ENCODE results near the gene KIF3B.
"Not testable (repeated sequence)": the region's sequence is repeated elsewhere in the genome, so short reads cannot be mapped to it uniquely, and the experiment has no call there.

KIF3B gene

GRCh38 chr20:32277361-32278198 lies at the start of gene KIF3B:
Gene KIF3B (plus strand): TSS chr20:32277651. CDS start chr20:32309778, 32,127 bp downstream.
- peak; percentile 9 to 76 for DNase-seq

GRCh38 chr20:32227744-32228688 lies 49.4 kb upstream of the KIF3B start:
- no peak for DNase-seq

GRCh38 chr20:32229251-32229747 lies 48.2 kb upstream of the KIF3B start:
- DNase-seq: no peak

GRCh38 chr20:32230707-32231106 lies 46.7 kb upstream of the KIF3B start:
- DNase-seq: no peak

GRCh38 chr20:32231245-32231644 lies 46.2 kb upstream of the KIF3B start:
- DNase-seq: no peak

- no peak for DNase-seq
Observed at GRCh38 chr20:32231847-32232246, 45.6 kb upstream of the KIF3B start.

GRCh38 chr20:32232326-32232886 lies 45.0 kb upstream of the KIF3B start:
- no peak for DNase-seq

- no peak for DNase-seq
Observed at GRCh38 chr20:32233286-32233685, 44.2 kb upstream of the KIF3B start.

- DNase-seq: no peak
Observed at GRCh38 chr20:32234135-32234808, 43.2 kb upstream of the KIF3B start.

- DNase-seq: no peak
Observed at GRCh38 chr20:32235331-32236047, 42.0 kb upstream of the KIF3B start.

GRCh38 chr20:32236048-32236533 lies 41.4 kb upstream of the KIF3B start:
- DNase-seq: no peak

GRCh38 chr20:32236819-32237218 lies 40.6 kb upstream of the KIF3B start:
- DNase-seq: no peak

- DNase-seq: no peak
Observed at GRCh38 chr20:32237419-32237818, 40.0 kb upstream of the KIF3B start.

GRCh38 chr20:32238483-32239425 lies 38.7 kb upstream of the KIF3B start:
- no peak for DNase-seq

- no peak for DNase-seq
Observed at GRCh38 chr20:32240205-32240604, 37.2 kb upstream of the KIF3B start.

GRCh38 chr20:32241807-32242206 lies 35.6 kb upstream of the KIF3B start:
- no peak for DNase-seq

GRCh38 chr20:32244150-32244823 lies 33.2 kb upstream of the KIF3B start:
- no peak for DNase-seq

GRCh38 chr20:32244959-32245358 lies 32.5 kb upstream of the KIF3B start:
- no peak for DNase-seq

GRCh38 chr20:32246208-32246607 lies 31.2 kb upstream of the KIF3B start:
- not testable (repeated sequence) for DNase-seq

GRCh38 chr20:32248043-32248442 lies 29.4 kb upstream of the KIF3B start:
- DNase-seq: no peak
